Measurements from ENCODE around the gene DYNAP.

Gene DYNAP

GRCh38 chr18:54612237-54612636, 21.2 kb downstream of the DYNAP start:
- no peaks in the 10 kb centered on the region for H3K9me3 ChIP-seq (ENCODE audit: insufficient read depth, low read length, severe bottlenecking)
- H3K4me2 ChIP-seq (ENCODE audit: insufficient read depth, low read length), result no peak overlapping the region
- no peak for DNase-seq
- no peak overlapping the region for H3K27ac ChIP-seq (ENCODE audit: low read length)
- no peaks in the 10 kb centered on the region for H4K20me1 ChIP-seq (ENCODE audit: insufficient read depth, low read length)
- TF ChIP-seq CTCF (IDR thresholded peaks at IDR 0.05; ENCODE audit: borderline replicate concordance, extremely low read depth, low read length, poor library complexity, severe bottlenecking) (no peak), EZH2 (IDR thresholded peaks at IDR 0.05; ENCODE audit: borderline replicate concordance, low read depth, low read length, severe bottlenecking) (no peak)
- no peaks in the 10 kb centered on the region for H3K27me3 ChIP-seq (ENCODE audit: insufficient read depth, low read length, poor library complexity)
- H3K36me3 ChIP-seq (ENCODE audit: insufficient read depth, low read length), result no peaks in the 10 kb centered on the region
- H3K4me3 ChIP-seq (ENCODE audit: low read depth in 1 of 2, low read length in 2 of 2), result no peak overlapping the region
- ATAC-seq (ENCODE audit: insufficient read depth, low read depth), result no peak
- no peaks in the 10 kb centered on the region for H3K79me2 ChIP-seq (ENCODE audit: insufficient read depth, low read length)
- H3K4me1 ChIP-seq (ENCODE audit: insufficient read depth, low read length), result no peaks in the 10 kb centered on the region
- H3K9ac ChIP-seq (ENCODE audit: low read depth, low read length), result no peak overlapping the region
- H2AFZ ChIP-seq (ENCODE audit: low read depth, low read length), result no peak overlapping the region

- Histone ChIP-seq H3K79me2 (ENCODE audit: insufficient read depth, low read length) (no peaks in the 10 kb centered on the region), H3K9ac (ENCODE audit: low read depth, low read length) (no peak overlapping the region), H4K20me1 (ENCODE audit: insufficient read depth, low read length) (no peaks in the 10 kb centered on the region), H3K4me3 (ENCODE audit: low read depth in 1 of 2, low read length in 2 of 2) (no peak overlapping the region), H3K36me3 (ENCODE audit: insufficient read depth, low read length) (no peaks in the 10 kb centered on the region), H3K27me3 (ENCODE audit: insufficient read depth, low read length, poor library complexity) (no peaks in the 10 kb centered on the region), H3K27ac (ENCODE audit: low read length) (no peak overlapping the region), H2AFZ (ENCODE audit: low read depth, low read length) (no peak overlapping the region), H3K9me3 (ENCODE audit: insufficient read depth, low read length, severe bottlenecking) (no peaks in the 10 kb centered on the region), H3K4me1 (ENCODE audit: insufficient read depth, low read length) (no peaks in the 10 kb centered on the region), H3K4me2 (ENCODE audit: insufficient read depth, low read length) (no peak overlapping the region)
- ATAC-seq (ENCODE audit: insufficient read depth, low read depth), result no peak
- TF ChIP-seq EZH2 (IDR thresholded peaks at IDR 0.05; ENCODE audit: borderline replicate concordance, low read depth, low read length, severe bottlenecking) (no peak), CTCF (IDR thresholded peaks at IDR 0.05; ENCODE audit: borderline replicate concordance, extremely low read depth, low read length, poor library complexity, severe bottlenecking) (no peak)
- DNase-seq, result no peak
Observed at GRCh38 chr18:54613174-54613573, 22.1 kb downstream of the DYNAP start.

- ATAC-seq (ENCODE audit: insufficient read depth, low read depth) (peak; percentile 50; the same call in 1 of the 3 replicates), DNase-seq (no peak)
- Histone ChIP-seq H3K9me3 (ENCODE audit: insufficient read depth, low read length, severe bottlenecking) (no peaks in the 10 kb centered on the region), H3K27ac (ENCODE audit: low read length) (no peak overlapping the region), H3K4me1 (ENCODE audit: insufficient read depth, low read length) (no peaks in the 10 kb centered on the region), H3K4me2 (ENCODE audit: insufficient read depth, low read length) (no peak overlapping the region), H2AFZ (ENCODE audit: low read depth, low read length) (no peak overlapping the region), H3K36me3 (ENCODE audit: insufficient read depth, low read length) (no peaks in the 10 kb centered on the region), H3K9ac (ENCODE audit: low read depth, low read length) (no peak overlapping the region), H3K79me2 (ENCODE audit: insufficient read depth, low read length) (no peaks in the 10 kb centered on the region), H3K27me3 (ENCODE audit: insufficient read depth, low read length, poor library complexity) (no peaks in the 10 kb centered on the region), H3K4me3 (ENCODE audit: low read depth in 1 of 2, low read length in 2 of 2) (no peak overlapping the region), H4K20me1 (ENCODE audit: insufficient read depth, low read length) (no peaks in the 10 kb centered on the region)
- TF ChIP-seq EZH2 (IDR thresholded peaks at IDR 0.05; ENCODE audit: borderline replicate concordance, low read depth, low read length, severe bottlenecking) (no peak), CTCF (IDR thresholded peaks at IDR 0.05; ENCODE audit: borderline replicate concordance, extremely low read depth, low read length, poor library complexity, severe bottlenecking) (no peak)
Observed at GRCh38 chr18:54616220-54616848, 25.3 kb downstream of the DYNAP start.
